A549 treated with Mapracorat at 1 μM for 4 hours (cell line): ENCODE measurements around the gene TTC7B. TPM values are rescaled to one million over a fixed set of nuclear protein-coding genes. Genes with fewer than 3 reads are reported as not detected.

ENCODE experiments used
- total RNA-seq: library from RNA; stranded (reverse); fragments of 200-300 nt; extraction: Qiagen RNA extraction; gene quantifications from 5 replicates; pipeline ENCODE4 v1.2.3, GENCODE V29; 2022

The TTC7B gene
- 16.0 to 25.4 TPM (median 19.8 TPM) in 5 replicates for total RNA-seq

GRCh38 chr14:90815822-90816662, at the start of gene TTC7B:
Gene TTC7B, minus strand, starts transcription at chr14:90816430. Its CDS starts 135 bp downstream, at chr14:90816295.

Other genes with a start within 250 kb of the TTC7B start
- gene RPS6KA5, start 244.2 kb upstream of the TTC7B start, total RNA-seq = 3.4 to 6.0 TPM (median 4.6 TPM) in 5 replicates